ENCODE results near the gene DMP1.

Gene DMP1

GRCh38 chr4:87662871-87663270 lies 12.8 kb downstream of the DMP1 start:
- Histone ChIP-seq H2AFZ (ENCODE audit: low read length) (no peak overlapping the region), H3K4me1 (ENCODE audit: low read length) (no peaks in the 10 kb centered on the region), H3K79me2 (ENCODE audit: low read length) (no peaks in the 10 kb centered on the region), H3K9me3 (replicated peaks; ENCODE audit: insufficient read depth, low read length) (no peaks in the 10 kb centered on the region), H3F3A (ENCODE audit: insufficient read depth, low read length) (no peaks in the 10 kb centered on the region), H3K36me3 (replicated peaks; ENCODE audit: insufficient read depth, low read length) (no peaks in the 10 kb centered on the region), H3K4me2 (ENCODE audit: low read depth, low read length) (no peak overlapping the region), H3K9ac (ENCODE audit: low read length) (no peak overlapping the region), H3K9me2 (replicated peaks; ENCODE audit: insufficient read depth, low read length) (no peaks in the 10 kb centered on the region), H3K27me3 (replicated peaks; ENCODE audit: insufficient read depth, low read length) (no peaks in the 10 kb centered on the region), H3K4me3 (ENCODE audit: low read length) (no peak overlapping the region), H3K27ac (ENCODE audit: low read length) (no peak overlapping the region), H4K20me1 (ENCODE audit: insufficient read depth, low read length) (no peaks in the 10 kb centered on the region)
- DNase-seq = no peak
- TF ChIP-seq CTCF (IDR thresholded peaks at IDR 0.05; ENCODE audit: low read length) (no peak), EZH2 (optimal IDR thresholded peaks at IDR 0.05; ENCODE audit: low read depth, low read length) (no peak), EZH2phosphoT487 (IDR thresholded peaks at IDR 0.05; ENCODE audit: low read length) (no peak)

GRCh38 chr4:87669373-87669772 lies 19.3 kb downstream of the DMP1 start:
- no peaks in the 10 kb centered on the region for H3K4me1 ChIP-seq (ENCODE audit: low read length)
- H2AFZ ChIP-seq (ENCODE audit: low read length) = no peak overlapping the region
- H3K9me2 ChIP-seq (replicated peaks; ENCODE audit: insufficient read depth, low read length) = no peaks in the 10 kb centered on the region
- no peak overlapping the region for H3K4me3 ChIP-seq (ENCODE audit: low read length)
- no peak for TF ChIP-seq CTCF (IDR thresholded peaks at IDR 0.05; ENCODE audit: low read length)
- TF ChIP-seq EZH2 (optimal IDR thresholded peaks at IDR 0.05; ENCODE audit: low read depth, low read length) = no peak
- TF ChIP-seq EZH2phosphoT487 (IDR thresholded peaks at IDR 0.05; ENCODE audit: low read length) = no peak
- no peaks in the 10 kb centered on the region for H3K36me3 ChIP-seq (replicated peaks; ENCODE audit: insufficient read depth, low read length)
- no peaks in the 10 kb centered on the region for H3K27me3 ChIP-seq (replicated peaks; ENCODE audit: insufficient read depth, low read length)
- no peaks in the 10 kb centered on the region for H3K79me2 ChIP-seq (ENCODE audit: low read length)
- no peaks in the 10 kb centered on the region for H3K9me3 ChIP-seq (replicated peaks; ENCODE audit: insufficient read depth, low read length)
- DNase-seq = no peak
- H4K20me1 ChIP-seq (ENCODE audit: insufficient read depth, low read length) = no peaks in the 10 kb centered on the region
- no peaks in the 10 kb centered on the region for H3F3A ChIP-seq (ENCODE audit: insufficient read depth, low read length)
- H3K4me2 ChIP-seq (ENCODE audit: low read depth, low read length) = no peak overlapping the region
- H3K27ac ChIP-seq (ENCODE audit: low read length) = no peak overlapping the region
- H3K9ac ChIP-seq (ENCODE audit: low read length) = no peak overlapping the region

GRCh38 chr4:87677731-87678130 lies 27.7 kb downstream of the DMP1 start:
- H3K79me2 ChIP-seq (ENCODE audit: low read length) = no peaks in the 10 kb centered on the region
- no peaks in the 10 kb centered on the region for H3K9me2 ChIP-seq (replicated peaks; ENCODE audit: insufficient read depth, low read length)
- H3K36me3 ChIP-seq (replicated peaks; ENCODE audit: insufficient read depth, low read length) = no peaks in the 10 kb centered on the region
- peaks cover 20% of the 10 kb centered on the region for H3K4me1 ChIP-seq (ENCODE audit: low read length)
- H3F3A ChIP-seq (ENCODE audit: insufficient read depth, low read length) = 0 out of 2 replicates have a peak, but pooled peaks cover 4% of the 10 kb centered on the region
- H3K9ac ChIP-seq (ENCODE audit: low read length) = no peak overlapping the region
- no peaks in the 10 kb centered on the region for H3K9me3 ChIP-seq (replicated peaks; ENCODE audit: insufficient read depth, low read length)
- TF ChIP-seq EZH2phosphoT487 (IDR thresholded peaks at IDR 0.05; ENCODE audit: low read length) (no peak), EZH2 (optimal IDR thresholded peaks at IDR 0.05; ENCODE audit: low read depth, low read length) (no peak), CTCF (IDR thresholded peaks at IDR 0.05; ENCODE audit: low read length) (no peak)
- H3K4me2 ChIP-seq (ENCODE audit: low read depth, low read length) = peak overlapping the region; percentile 8; the same call in 1 of the 2 replicates
- no peak overlapping the region for H2AFZ ChIP-seq (ENCODE audit: low read length)
- no peaks in the 10 kb centered on the region for H4K20me1 ChIP-seq (ENCODE audit: insufficient read depth, low read length)
- no peaks in the 10 kb centered on the region for H3K27me3 ChIP-seq (replicated peaks; ENCODE audit: insufficient read depth, low read length)
- H3K4me3 ChIP-seq (ENCODE audit: low read length) = no peak overlapping the region
- H3K27ac ChIP-seq (ENCODE audit: low read length) = no peak overlapping the region
- DNase-seq = peak; percentile 58
